Pancreas (tissue), 10 donors: ENCODE measurements around the gene TBC1D22B. TPM values are rescaled to one million over a fixed set of nuclear protein-coding genes. Genes with fewer than 3 reads are reported as not detected.

Source experiments
- ATAC-seq, 4 donors: fragments of 200-7000 bp; cut with Tn5 transposase; one replicate each; pipeline versions ENCODE4 v1.8.0 to v1.9.1; 2020; ENCODE audit warnings: mild to moderate bottlenecking in 4 of 4, moderate library complexity in 4 of 4
- DNase-seq, 6 donors: peaks; one replicate each; pipeline ENCODE4 v3.0.0-alpha.2; 2020
- FAIRE-seq: peaks from 2 replicates; lab custom pipeline; 2012; peaks lifted over from hg19 to GRCh38; lab: Jason Lieb, UNC
- H3K27ac ChIP-seq, 4 donors: fragments of 200-600 bp; sonication (generic); 1 replicate in 3 of 4; 2 replicates in 1 of 4; pipeline versions ENCODE4 v1.5.0 to v1.8.0; 2020
- H3K27me3 ChIP-seq, 4 donors: fragments of 200-600 bp; one replicate each; pipeline ENCODE4 v1.8.0; 2021
- H3K36me3 ChIP-seq, 3 donors: fragments of 200-600 bp; sonication (generic) in 1 of 3; one replicate each; pipeline versions ENCODE4 v1.5.0 to v1.8.0; 2020 to 2021
- H3K4me1 ChIP-seq, 3 donors: fragments of 200-600 bp; one replicate each; pipeline ENCODE4 v1.8.0; 2021
- H3K4me3 ChIP-seq, 4 donors: fragments of 200-600 bp; sonication (generic) in 2 of 4; one replicate each; pipeline versions ENCODE4 v1.5.0 to v1.8.0; 2020 to 2021
- H3K9me3 ChIP-seq, 4 donors: fragments of 200-600 bp; one replicate each; pipeline ENCODE4 v1.8.0; 2021
- CTCF ChIP-seq, 4 donors: fragments of 200-600 bp; sonication (generic) in 3 of 4; IDR thresholded peaks; one replicate each; pipeline versions ENCODE4 v1.5.0 to v1.8.0; 2021; ENCODE audit warnings: antibody characterized with exemption in 4 of 4
- WGBS, 2 donors: extraction: QIAGEN DNeasy Blood & Tissue Kit; methylation state at CpG; one replicate each; pipeline ENCODE4 v1.1.7; 2013; 5-methylcytosine and 5-hydroxymethylcytosine counted together
- intact Hi-C, 3 donors: fragments of 100-400 bp; cut with DNase I; formaldehyde crosslinking; loops; one replicate each; pipeline versions ENCODE4 v1.11.1 to v1.14.2; 2022
- polyA plus RNA-seq, 2 donors: library from polyadenylated mRNA; stranded (reverse); fragments of 200-250 nt; gene quantifications; one replicate each; pipeline ENCODE4 v1.2.3, GENCODE V29; 2013
- total RNA-seq, 6 donors: library from RNA; stranded (reverse); fragmentation: NEBNext Ultra II Directional in 4 of 6; extraction: Animal tissue kit (Norgen Biotek cat#: 25700) in 4 of 6; gene quantifications; one replicate each; pipeline versions ENCODE4 v1.2.1 to v1.2.4, GENCODE V29; 2021 to 2023
- donor health status: healthy with polysubstance abuse.
- donor health status: DM: no; HTN: no; CAD: no; lungs with moderate emphysema.
- donor health status: DM: no; HTN: no; CAD: no.
- donor health status: control.
- donor health status: control.
- donor health status: Bipolar disorder and iron deficiency.
- donor health status: DM: yes; HTN: yes; CAD: no.
- donor health status: DM: no; HTN: no; CAD: no.
- donor health status: DM: no; HTN: no; CAD: no.
- donor health status: DM: yes; HTN: yes; CAD: no.

The TBC1D22B gene
- total and polyA plus RNA-seq, 8 donors: 4.3 to 9.0 (median 6.0) TPM

GRCh38 chr6:37269105-37269504, 11.5 kb downstream of the TBC1D22B start:
- H3K27ac ChIP-seq: no peak overlapping the region
- no peak for TF ChIP-seq CTCF (IDR thresholded peaks at IDR 0.05)
- 68 to 78% methylated on average over 2 of the region's 2 CpGs for WGBS, 2 donors
- H3K27me3 ChIP-seq: no peaks in the 10 kb centered on the region
- H3K9me3 ChIP-seq: no peaks in the 10 kb centered on the region
- peaks cover 0 to 8% (median 6%) of the 10 kb centered on the region in 3 donors for H3K4me1 ChIP-seq
- ATAC-seq (no peak), DNase-seq (no peak), FAIRE-seq (no peak)
- intact Hi-C loops: no loop called here
- H3K36me3 ChIP-seq: no peaks in the 10 kb centered on the region
- no peak overlapping the region for H3K4me3 ChIP-seq

- H3K4me1 ChIP-seq: peaks cover 0 to 4% (median 0%) of the 10 kb centered on the region in 3 donors
- no peak for DNase-seq
- intact Hi-C loops: no loop called here
- FAIRE-seq: no peak
- no peak for TF ChIP-seq CTCF (IDR thresholded peaks at IDR 0.05)
- H3K36me3 ChIP-seq: no peaks in the 10 kb centered on the region
- WGBS, 2 donors: 82 to 88% methylated on average over 8 of the region's 8 CpGs
- no peak for ATAC-seq
- no peak overlapping the region for H3K4me3 ChIP-seq
- no peaks in the 10 kb centered on the region for H3K27me3 ChIP-seq
- no peaks in the 10 kb centered on the region for H3K9me3 ChIP-seq
- no peak overlapping the region for H3K27ac ChIP-seq
These were observed 15.4 kb downstream of the TBC1D22B start for GRCh38 chr6:37272834-37273566.

GRCh38 chr6:37273690-37274089, 16.1 kb downstream of the TBC1D22B start:
- Histone ChIP-seq H3K4me1 (peaks cover 0 to 7% (median 0%) of the 10 kb centered on the region in 3 donors), H3K9me3 (no peaks in the 10 kb centered on the region), H3K27me3 (no peaks in the 10 kb centered on the region), H3K4me3 (no peak overlapping the region), H3K27ac (no peak overlapping the region), H3K36me3 (no peaks in the 10 kb centered on the region)
- DNase-seq: no peak
- no peak for ATAC-seq
- TF ChIP-seq CTCF (IDR thresholded peaks at IDR 0.05): no peak
- 55 to 61% methylated on average over 3 of the region's 3 CpGs for WGBS, 2 donors
- intact Hi-C loops: no loop called here
- FAIRE-seq: no peak

- Histone ChIP-seq H3K4me1 (peaks cover 0 to 7% (median 5%) of the 10 kb centered on the region in 3 donors), H3K27me3 (no peaks in the 10 kb centered on the region), H3K9me3 (no peaks in the 10 kb centered on the region), H3K27ac (no peak overlapping the region), H3K36me3 (no peaks in the 10 kb centered on the region), H3K4me3 (no peak overlapping the region)
- FAIRE-seq (no peak), DNase-seq (no peak), ATAC-seq (peak in 3 of 4 donors; percentile 25 to 69 (median 62))
- intact Hi-C loops: no loop called here
- no peak for TF ChIP-seq CTCF (IDR thresholded peaks at IDR 0.05)
- WGBS, 2 donors: 45 to 63% methylated on average over 1 of the region's 1 CpG
These were observed 17.8 kb downstream of the TBC1D22B start for GRCh38 chr6:37275350-37275749.

- FAIRE-seq (no peak), DNase-seq (no peak), ATAC-seq (peak in 3 of 4 donors; percentile 56 to 65 (median 59))
- intact Hi-C loops: no loop called here
- no peaks in the 10 kb centered on the region for H3K27me3 ChIP-seq
- TF ChIP-seq CTCF (IDR thresholded peaks at IDR 0.05): no peak
- no peak overlapping the region for H3K4me3 ChIP-seq
- H3K9me3 ChIP-seq: no peaks in the 10 kb centered on the region
- 61 to 63% methylated on average over 6 of the region's 6 CpGs for WGBS, 2 donors
- H3K27ac ChIP-seq: no peak overlapping the region
- H3K4me1 ChIP-seq: peaks cover 0 to 7% (median 5%) of the 10 kb centered on the region in 3 donors
- H3K36me3 ChIP-seq: peaks cover 0 to 10% (median 0%) of the 10 kb centered on the region in 3 donors
These were observed 19.4 kb downstream of the TBC1D22B start for GRCh38 chr6:37277001-37277409.
